K562 (cell line): ENCODE data around the gene FGD6. TPM values are rescaled to one million over a fixed set of nuclear protein-coding genes. Genes with fewer than 3 reads are reported as not detected.

Source experiments
- ATAC-seq: fragments of 200-7000 bp; cut with Tn5 transposase; 3 replicates; pipeline ENCODE4 v1.9.1; 2020; ENCODE audit warnings: moderate library complexity
- BruUV-seq: library from RNA; stranded (reverse); fragments of 400-500 nt; replicated peaks from 2 replicates; lab custom pipeline; 2021; lab: Mats Ljungman, UMichigan
- CTCF ChIA-PET: fragments of 300-600 bp; formaldehyde crosslinking; extraction: SDS; loops from one replicate; lab custom pipeline; 2021; ENCODE audit warnings: low intra/inter-chr PET ratio; lab: Yijun Ruan, JAX
- POLR2A ChIA-PET: fragments of 300-600, 350-650 bp; sonication (Branson Sonifier 250); formaldehyde crosslinking; extraction: SDS; loops from one replicate; lab custom pipeline; 2021; ENCODE audit warnings: antibody characterized with exemption, inconsistent platforms; lab: Yijun Ruan, JAX
- DNase-seq, 4 experiments: peaks; one replicate each; pipeline versions ENCODE4 v3.0.0 to v3.0.0-alpha.2; 2011 to 2018; ENCODE audit warnings: low spot score in 3 of 4, mixed read lengths in 3 of 4; ENCODE audit errors: extremely low read depth in 1 of 4
- FAIRE-seq: peaks from 2 replicates; lab custom pipeline; 2011; peaks lifted over from hg19 to GRCh38; lab: Jason Lieb, UNC
- H2AFZ ChIP-seq: 2 replicates; pipeline ENCODE4 v1.6.0; 2011; ENCODE audit warnings: low read depth, low read length, control low read depth, inconsistent platforms
- H3K27ac ChIP-seq: fragments of 200-600 bp; 3 replicates; pipeline ENCODE4 v1.8.0; 2011; ENCODE audit warnings: low read depth, mild to moderate bottlenecking, control low read depth, inconsistent platforms, low read length, moderate library complexity, mixed read lengths; ENCODE audit errors: extremely low read depth
- H3K27me3 ChIP-seq, 2 experiments: fragments of 300-600 bp in 1 of 2; 2 replicates in 1 of 2; 3 replicates in 1 of 2; pipeline versions ENCODE4 v1.6.0 to v1.8.0; 2011; ENCODE audit warnings: inconsistent platforms in 2 of 2, low read length in 2 of 2, mild to moderate bottlenecking in 1 of 2, mixed read lengths in 1 of 2, moderate library complexity in 1 of 2; ENCODE audit not compliant: control insufficient read depth in 2 of 2, insufficient read depth in 2 of 2
- H3K36me3 ChIP-seq: fragments of 300-600 bp; 3 replicates; pipeline ENCODE4 v1.8.0; 2011; ENCODE audit warnings: mild to moderate bottlenecking, low read length, inconsistent platforms; ENCODE audit not compliant: control insufficient read depth, insufficient read depth
- H3K4me1 ChIP-seq, 2 experiments: fragments of 200-600 bp in 1 of 2; replicated peaks in 1 of 2; 2 replicates in 1 of 2; 3 replicates in 1 of 2; pipeline versions ENCODE4 v1.5.1 to v1.8.0; 2011; ENCODE audit warnings: inconsistent platforms in 2 of 2, low read length in 2 of 2, mild to moderate bottlenecking in 1 of 2, mixed read lengths in 1 of 2, moderate library complexity in 1 of 2; ENCODE audit not compliant: control insufficient read depth in 2 of 2, insufficient read depth in 2 of 2
- H3K4me2 ChIP-seq: 2 replicates; pipeline ENCODE4 v1.6.1; 2011; ENCODE audit warnings: low read length, control low read depth, inconsistent platforms, mixed read lengths; ENCODE audit not compliant: insufficient read depth
- H3K4me3 ChIP-seq: fragments of 200-600 bp; sonication (generic), shearing (Covaris generic); 2 replicates; pipeline ENCODE4 v1.5.1; 2016; ENCODE audit warnings: control low read depth, inconsistent platforms
- H3K79me2 ChIP-seq: fragments of 200-600 bp; 3 replicates; pipeline ENCODE4 v1.8.0; 2011; ENCODE audit warnings: low read length, inconsistent platforms; ENCODE audit not compliant: control insufficient read depth, insufficient read depth
- H3K9ac ChIP-seq, 2 experiments: 2 replicates each; pipeline versions ENCODE4 v1.6.0 to v1.6.1; 2011; ENCODE audit warnings: low read depth in 2 of 2, low read length in 2 of 2, control low read depth in 1 of 2, inconsistent platforms in 1 of 2, mild to moderate bottlenecking in 1 of 2, mixed read lengths in 1 of 2; ENCODE audit not compliant: insufficient read depth in 1 of 2
- H3K9me1 ChIP-seq: one replicate; pipeline ENCODE4 v1.6.0; 2011; ENCODE audit warnings: inconsistent platforms, mild to moderate bottlenecking, low read length, moderate library complexity; ENCODE audit not compliant: control insufficient read depth, insufficient read depth
- H3K9me3 ChIP-seq: replicated peaks from 2 replicates; pipeline ENCODE4 v1.5.1; 2011; ENCODE audit warnings: low read depth, low read length, inconsistent platforms; ENCODE audit not compliant: control insufficient read depth, insufficient read depth
- H4K20me1 ChIP-seq: replicated peaks from 2 replicates; pipeline ENCODE4 v1.6.1; 2011; ENCODE audit warnings: low read length, inconsistent platforms, mixed read lengths; ENCODE audit not compliant: control insufficient read depth, insufficient read depth
- FOXJ3 ChIP-seq: sonication (generic); formaldehyde crosslinking; IDR thresholded peaks from 2 replicates; pipeline ENCODE4 v1.4.0; 2020; ENCODE audit warnings: mild to moderate bottlenecking, missing genetic modification reagents
- FOXM1 ChIP-seq, 2 experiments: fragments of 450-650 bp in 1 of 2; sonication (generic) in 1 of 2; formaldehyde crosslinking in 1 of 2; IDR thresholded peaks; 2 replicates each; pipeline versions ENCODE4 v1.6.1 to v1.9.0; 2017 to 2022; ENCODE audit warnings: low read depth in 2 of 2, mild to moderate bottlenecking in 2 of 2, missing genetic modification reagents in 1 of 2, moderate library complexity in 1 of 2
- JUNB ChIP-seq: fragments of 450-650 bp; formaldehyde crosslinking; conservative IDR thresholded peaks from 2 replicates; pipeline ENCODE4 v1.4.0; 2020; ENCODE audit warnings: mild to moderate bottlenecking
- MAFG ChIP-seq: fragments of 450-650 bp; conservative IDR thresholded peaks from 2 replicates; pipeline ENCODE4 v1.6.1; 2016; ENCODE audit warnings: missing genetic modification characterization, missing compliant biosample characterization
- MAFK ChIP-seq: IDR thresholded peaks from 2 replicates; pipeline ENCODE4 v1.6.1; 2011; ENCODE audit warnings: low read length, improper control_type of control experiment
- RBBP5 ChIP-seq: fragments of 200-600 bp; sonication (generic); IDR thresholded peaks from 2 replicates; pipeline ENCODE4 v1.6.1; 2012; ENCODE audit warnings: borderline replicate concordance, mild to moderate bottlenecking, low read length, control low read depth, inconsistent platforms; ENCODE audit not compliant: insufficient read depth, poor library complexity, severe bottlenecking
- SMARCE1 ChIP-seq: fragments of 450-650 bp; IDR thresholded peaks from 2 replicates; pipeline ENCODE4 v1.7.1; 2016; ENCODE audit warnings: mild to moderate bottlenecking
- SRSF3 ChIP-seq: fragments of 200-400 bp; formaldehyde crosslinking; IDR thresholded peaks from 2 replicates; pipeline ENCODE4 v1.6.1; 2016; ENCODE audit warnings: mild to moderate bottlenecking, low read length, moderate library complexity; ENCODE audit not compliant: insufficient read depth
- TEAD2 ChIP-seq: fragments of 450-650 bp; IDR thresholded peaks from 2 replicates; pipeline ENCODE4 v1.6.1; 2016; ENCODE audit warnings: missing genetic modification characterization, control low read depth, missing compliant biosample characterization
- ZEB2 ChIP-seq: fragments of 450-650 bp; IDR thresholded peaks from 2 replicates; pipeline ENCODE4 v1.6.1; 2016
- ZFPM2 ChIP-seq: fragments of 250-450 bp; sonication (Bioruptor Pico); IDR thresholded peaks from 2 replicates; pipeline ENCODE4 v1.5.1; 2022; ENCODE audit warnings: mild to moderate bottlenecking
- ZNF274 ChIP-seq: IDR thresholded peaks from 2 replicates; pipeline ENCODE4 v1.6.1; 2011; ENCODE audit warnings: low read depth, mild to moderate bottlenecking, low read length, moderate library complexity, borderline replicate concordance
- ZNF644 ChIP-seq: fragments of 200-800 bp; sonication (Bioruptor generic); IDR thresholded peaks from 2 replicates; pipeline ENCODE4 v1.6.1; 2016; ENCODE audit warnings: low read depth, missing genetic modification characterization, missing compliant biosample characterization
- WGBS: fragments of 100-300 bp; shearing (Covaris generic); methylation state at CpG from one replicate; pipeline ENCODE4 v1.1.6; 2016; ENCODE audit warnings: low coverage, mixed read lengths; ENCODE audit not compliant: insufficient coverage; ENCODE audit errors: missing lambda C conversion rate; 5-methylcytosine and 5-hydroxymethylcytosine counted together
- in situ Hi-C: fragments of 300-500 bp; cut with MboI; formaldehyde crosslinking; loops from 4 replicates; pipeline ENCODE4 v1.15.0; 2018; ENCODE audit warnings: inconsistent platforms, mixed read lengths
- intact Hi-C: fragments of 100-400 bp; cut with micrococcal nuclease; formaldehyde crosslinking; loops from 2 replicates; pipeline ENCODE4 v1.14.2; 2022
- polyA plus RNA-seq, 8 experiments: library from polyadenylated mRNA; depleted of rRNA in 4 of 8; stranded (reverse) in 5 of 8; unstranded in 3 of 8; fragments of >200 nt; fragmentation: Nextera tagmentation in 2 of 8; fragmentation: Illumina TruSeq in 1 of 8; extraction: Ambion mirVana in 2 of 8; extraction: Trizol in 1 of 8; gene quantifications; 2 replicates each; pipeline versions ENCODE4 v1.2.1 to v1.2.3, GENCODE V29; 2011 to 2014; ENCODE audit warnings: inconsistent platforms in 1 of 8, missing spikeins in 1 of 8
- total RNA-seq, 7 experiments: library from RNA; depleted of rRNA in 6 of 7; stranded (reverse); fragments of >200 nt in 6 of 7; fragmentation: Illumina TruSeq in 2 of 7; extraction: Trizol in 2 of 7; gene quantifications; 2 replicates each; pipeline versions ENCODE4 v1.2.1 to v1.2.3, GENCODE V29; 2011 to 2021; ENCODE audit warnings: low replicate concordance in 1 of 7
- TF ChIP-seq, protein P1 (sequence below): sonication (generic); formaldehyde crosslinking; IDR thresholded peaks from 2 replicates; pipeline ENCODE4 v1.9.0; 2022; ENCODE audit warnings: mild to moderate bottlenecking, missing genetic modification reagents
- TF ChIP-seq, protein P2 (sequence below): fragments of 450-650 bp; IDR thresholded peaks from 2 replicates; pipeline ENCODE4 v1.6.1; 2016

The FGD6 gene
- total and polyA plus RNA-seq, 9 of the 15 experiments (the other 6 are each of a cell fraction or from before 2014, with no cell fraction given) = 1.5 to 11.1 (median 5.8) TPM

DNA sequence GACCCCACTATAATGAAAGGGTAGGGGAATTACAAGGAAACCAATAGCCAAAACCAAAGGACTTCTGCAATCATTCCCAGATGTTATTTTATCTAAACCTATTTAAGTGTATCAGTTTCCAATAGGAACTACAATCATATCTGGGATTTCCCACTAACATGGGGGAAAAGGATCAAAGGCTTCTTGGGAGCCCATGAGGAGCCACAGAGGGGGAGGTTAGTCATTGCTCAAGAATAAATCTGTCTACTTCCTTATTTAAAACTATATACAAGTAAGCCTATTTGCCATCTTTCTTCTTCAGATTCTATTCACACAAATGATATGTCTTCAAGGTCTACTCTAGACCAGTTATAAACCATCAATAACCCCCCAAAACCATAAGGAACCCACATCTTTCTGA lies 33.1 kb downstream of the FGD6 start:
- no peak for FAIRE-seq
- Histone ChIP-seq H3K27ac (no peak overlapping the region), H3K4me2 (no peak overlapping the region), H3K27me3 (no peaks in the 10 kb centered on the region), H3K79me2 (no peaks in the 10 kb centered on the region; the same call in 2 of the 3 replicates), H4K20me1 (no peaks in the 10 kb centered on the region), H3K36me3 (no peaks in the 10 kb centered on the region), H3K4me3 (no peak overlapping the region), H3K9ac (no peak overlapping the region), H3K4me1 (peaks cover 18 to 42% of the 10 kb centered on the region in 2 experiments), H2AFZ (no peak overlapping the region), H3K9me1 (no peaks in the 10 kb centered on the region), H3K9me3 (no peaks in the 10 kb centered on the region)
- BruUV-seq = no TSS peak
- TF ChIP-seq ZNF644 (tag) = no peak
- intact Hi-C loops = no loop called here
- DNase-seq = no peak
- in situ Hi-C loops = no loop called here
- no peak for ATAC-seq
- ChIA-PET POLR2A (interaction anchor here (0.6 kb wide), 1 partner anchor 1631 kb away, joined by 4 read pairs; no protein-coding TSS in a partner anchor), CTCF (no interaction called here)

DNA sequence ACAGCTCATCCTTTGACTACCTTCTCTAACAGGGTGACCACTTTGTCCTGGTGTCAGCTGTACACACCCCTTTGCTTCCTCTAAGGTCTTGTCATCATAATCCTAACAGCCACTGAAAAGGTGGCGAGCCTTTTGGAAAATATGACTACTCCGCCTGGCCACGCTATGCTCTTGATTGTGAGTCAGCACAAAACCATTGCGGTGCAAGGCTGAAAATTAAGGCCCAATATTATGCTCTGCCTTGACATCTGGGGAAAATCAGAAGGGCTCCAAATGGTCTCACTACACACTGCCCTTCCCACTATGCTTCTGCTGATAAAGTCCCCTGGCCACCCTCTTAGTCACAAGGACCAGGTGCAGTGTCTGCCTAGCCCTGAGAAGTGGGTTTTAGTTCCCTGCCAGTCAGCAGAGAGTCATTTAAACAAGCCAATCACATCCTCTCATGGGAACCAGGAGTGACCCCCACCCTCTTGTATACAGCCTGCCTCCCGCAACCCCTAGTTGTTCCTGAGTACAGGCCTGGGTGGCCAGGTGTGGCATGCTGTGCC lies 34.3 kb downstream of the FGD6 start:
- Histone ChIP-seq H3K36me3 (no peaks in the 10 kb centered on the region), H3K79me2 (peaks cover 4% of the 10 kb centered on the region; the same call in 1 of the 3 replicates), H3K4me1 (peaks cover 18 to 47% of the 10 kb centered on the region in 2 experiments), H3K4me3 (no peak overlapping the region), H3K9me1 (no peaks in the 10 kb centered on the region), H4K20me1 (no peaks in the 10 kb centered on the region), H3K27me3 (no peaks in the 10 kb centered on the region), H3K27ac (peak overlapping the region; percentile 80), H3K9ac (peak overlapping the region; percentile 18 to 52; a peak in 3 of 4 replicates), H3K9me3 (no peaks in the 10 kb centered on the region), H2AFZ (peak overlapping the region; percentile 82), H3K4me2 (peak overlapping the region; percentile 47)
- ChIA-PET POLR2A (interaction anchor here (0.7 kb wide), 1 partner anchor 31 kb away, joined by 3 read pairs; no protein-coding TSS in a partner anchor), CTCF (no interaction called here)
- peak; percentile 89 for FAIRE-seq
- intact Hi-C loops = no loop called here
- in situ Hi-C loops = no loop called here
- DNase-seq = peak in 2 of 4 experiments; percentile 43 to 82
- no TSS peak for BruUV-seq
- 19% methylated on average over 5 of the region's 5 CpGs for WGBS
- peak; percentile 73 for ATAC-seq
- TF ChIP-seq ZEB2 (0 out of 2 replicates have a peak, but pooled peaks have one; percentile 12), TEAD2 (tag) (0 out of 2 replicates have a peak, but pooled peaks have one; percentile 49), SRSF3 (no peak), MAFG (tag) (peak; percentile 96), RBBP5 (peak; percentile 41), SMARCE1 (peak; percentile 85), FOXJ3 (CRISPR knock-in tag) (no peak), JUNB (peak; percentile 49; the same call in 1 of the 2 replicates), ZNF274 (no peak), FOXM1 (IDR thresholded peaks at IDR 0.05; ENCODE audit: low read depth) (peak; percentile 89), FOXM1 (CRISPR knock-in tag; IDR thresholded peaks at IDR 0.05; ENCODE audit: low read depth) (peak; percentile 77; the same call in 1 of the 2 replicates), MAFK (peak; percentile 86), ZFPM2 (CRISPR knock-in tag) (no peak)
- TF ChIP-seq, protein P1, sequence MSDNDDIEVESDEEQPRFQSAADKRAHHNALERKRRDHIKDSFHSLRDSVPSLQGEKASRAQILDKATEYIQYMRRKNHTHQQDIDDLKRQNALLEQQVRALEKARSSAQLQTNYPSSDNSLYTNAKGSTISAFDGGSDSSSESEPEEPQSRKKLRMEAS (CRISPR knock-in tag) = peak; percentile 47
- TF ChIP-seq, protein P2, sequence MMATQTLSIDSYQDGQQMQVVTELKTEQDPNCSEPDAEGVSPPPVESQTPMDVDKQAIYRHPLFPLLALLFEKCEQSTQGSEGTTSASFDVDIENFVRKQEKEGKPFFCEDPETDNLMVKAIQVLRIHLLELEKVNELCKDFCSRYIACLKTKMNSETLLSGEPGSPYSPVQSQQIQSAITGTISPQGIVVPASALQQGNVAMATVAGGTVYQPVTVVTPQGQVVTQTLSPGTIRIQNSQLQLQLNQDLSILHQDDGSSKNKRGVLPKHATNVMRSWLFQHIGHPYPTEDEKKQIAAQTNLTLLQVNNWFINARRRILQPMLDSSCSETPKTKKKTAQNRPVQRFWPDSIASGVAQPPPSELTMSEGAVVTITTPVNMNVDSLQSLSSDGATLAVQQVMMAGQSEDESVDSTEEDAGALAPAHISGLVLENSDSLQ = peak; percentile 68
